Thyroid gland (tissue), 4 donors: ENCODE measurements around the gene LRRC28.

Experiments
- POLR2A ChIP-seq, 2 donors: fragments of 450-650 bp; IDR thresholded peaks; one replicate each; pipeline ENCODE4 v1.6.1; 2017; ENCODE audit warnings: antibody characterized with exemption in 2 of 2, mild to moderate bottlenecking in 2 of 2, moderate library complexity in 1 of 2
- TF ChIP-seq, protein P1 (sequence below), 6 experiments: fragments of 200-600 bp in 3 of 6; fragments of 450-650 bp in 3 of 6; sonication (generic) in 3 of 6; IDR thresholded peaks; one replicate each; pipeline ENCODE4 v1.5.1; 2016 to 2019; ENCODE audit warnings: antibody characterized with exemption in 6 of 6, mild to moderate bottlenecking in 2 of 6, inconsistent platforms in 1 of 6, moderate library complexity in 1 of 6

DNA sequence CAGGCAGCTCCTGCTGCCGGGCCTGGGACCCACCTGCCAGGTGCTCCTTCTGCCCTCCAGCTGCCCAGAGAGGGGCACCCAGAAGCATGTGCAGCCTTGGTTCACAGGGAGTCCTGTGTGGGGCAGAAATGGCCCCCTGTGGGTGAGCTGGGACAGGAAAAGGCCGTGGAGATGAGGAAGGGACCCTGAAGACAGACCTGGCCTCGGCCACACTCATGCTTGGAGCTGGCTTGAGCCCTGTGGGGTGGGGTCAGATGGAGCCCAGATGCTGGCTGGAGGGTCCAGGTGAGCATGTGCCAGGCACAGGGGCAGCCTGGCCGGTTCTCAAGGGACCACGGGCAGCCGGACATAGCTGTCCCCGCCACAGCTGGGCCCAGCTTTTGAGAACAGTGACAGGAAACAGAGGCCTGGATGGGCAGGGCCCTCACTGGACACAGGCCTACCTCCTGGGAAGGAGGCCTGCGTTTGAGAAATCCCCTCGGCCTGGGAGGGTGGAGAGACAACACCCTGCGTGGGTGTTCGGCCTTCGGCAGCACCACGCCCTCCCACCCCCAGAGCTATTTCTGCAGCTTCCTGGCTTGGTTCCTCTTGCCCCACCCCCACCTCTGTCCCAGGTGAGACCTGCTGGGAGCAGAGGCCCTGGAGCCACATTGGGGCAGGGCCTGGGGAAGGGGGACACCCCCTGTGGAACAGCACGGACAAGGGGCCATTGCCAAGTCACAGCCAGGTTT, 181.9 kb downstream of the LRRC28 start:
- TF ChIP-seq, protein P1, sequence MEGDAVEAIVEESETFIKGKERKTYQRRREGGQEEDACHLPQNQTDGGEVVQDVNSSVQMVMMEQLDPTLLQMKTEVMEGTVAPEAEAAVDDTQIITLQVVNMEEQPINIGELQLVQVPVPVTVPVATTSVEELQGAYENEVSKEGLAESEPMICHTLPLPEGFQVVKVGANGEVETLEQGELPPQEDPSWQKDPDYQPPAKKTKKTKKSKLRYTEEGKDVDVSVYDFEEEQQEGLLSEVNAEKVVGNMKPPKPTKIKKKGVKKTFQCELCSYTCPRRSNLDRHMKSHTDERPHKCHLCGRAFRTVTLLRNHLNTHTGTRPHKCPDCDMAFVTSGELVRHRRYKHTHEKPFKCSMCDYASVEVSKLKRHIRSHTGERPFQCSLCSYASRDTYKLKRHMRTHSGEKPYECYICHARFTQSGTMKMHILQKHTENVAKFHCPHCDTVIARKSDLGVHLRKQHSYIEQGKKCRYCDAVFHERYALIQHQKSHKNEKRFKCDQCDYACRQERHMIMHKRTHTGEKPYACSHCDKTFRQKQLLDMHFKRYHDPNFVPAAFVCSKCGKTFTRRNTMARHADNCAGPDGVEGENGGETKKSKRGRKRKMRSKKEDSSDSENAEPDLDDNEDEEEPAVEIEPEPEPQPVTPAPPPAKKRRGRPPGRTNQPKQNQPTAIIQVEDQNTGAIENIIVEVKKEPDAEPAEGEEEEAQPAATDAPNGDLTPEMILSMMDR (IDR thresholded peaks at IDR 0.05) = no peak
- no peak for TF ChIP-seq POLR2A (IDR thresholded peaks at IDR 0.05)
